GM12892 (cell line): ENCODE measurements around the gene NEGR1.

ENCODE experiments used
- POLR2AphosphoS5 ChIP-seq: IDR thresholded peaks from 2 replicates; pipeline ENCODE4 v1.6.1; 2011; ENCODE audit warnings: low read depth, low read length, control low read depth
- TAF1 ChIP-seq: IDR thresholded peaks from 2 replicates; pipeline ENCODE4 v1.6.1; 2011; ENCODE audit warnings: low read depth, mild to moderate bottlenecking, control low read depth, low read length, borderline replicate concordance

DNA sequence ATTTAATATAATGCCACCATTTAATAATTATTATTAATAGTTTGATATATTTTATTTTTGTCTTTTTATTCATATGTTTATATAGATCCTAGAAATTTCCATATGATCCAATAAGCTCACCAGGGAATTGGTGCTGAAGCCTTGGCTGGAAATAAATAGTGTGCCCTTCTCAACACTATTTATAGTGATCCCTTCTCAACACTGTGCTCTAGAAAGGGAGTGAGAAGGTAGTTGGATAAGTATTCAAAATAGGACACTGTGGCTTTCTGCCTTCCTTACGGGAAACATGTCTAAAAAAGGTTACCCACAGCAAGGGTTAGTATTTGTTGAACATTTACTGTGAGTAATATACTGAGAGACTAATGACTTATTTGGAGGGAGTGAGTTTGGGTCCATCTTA lies 496.1 kb downstream of the NEGR1 start:
- no peak for TF ChIP-seq TAF1
- TF ChIP-seq POLR2AphosphoS5 = no peak
